WTC11 (cell line): ENCODE data around the gene ACAT2. TPM values are rescaled to one million over a fixed set of nuclear protein-coding genes. Genes with fewer than 3 reads are reported as not detected.

Experiments used
- ATAC-seq: fragments of 200-7000 bp; cut with Tn5 transposase; 2 replicates; pipeline ENCODE4 v1.10.0; 2021; ENCODE audit warnings: mild to moderate bottlenecking, moderate library complexity
- CTCF ChIA-PET: fragments of 300-600 bp; sonication (Branson Sonifier 250); formaldehyde crosslinking; loops from one replicate; lab custom pipeline; 2021; ENCODE audit warnings: antibody characterized with exemption; lab: Charles Lee
- POLR2A ChIA-PET: fragments of 350-600 bp; sonication (Branson Sonifier 250); formaldehyde crosslinking; loops from one replicate; lab custom pipeline; 2021; ENCODE audit warnings: antibody characterized with exemption; lab: Charles Lee
- DNase-seq: peaks from one replicate; pipeline ENCODE4 v3.0.0; 2021; ENCODE audit warnings: low spot score
- H3K27ac Mint-ChIP-seq: 2 replicates; pipeline ENCODE4 v1.8.0; 2021; ENCODE audit warnings: mixed read lengths
- H3K27me3 Mint-ChIP-seq: 2 replicates; pipeline ENCODE4 v1.8.0; 2021; ENCODE audit warnings: low read depth, mild to moderate bottlenecking, moderate library complexity, mixed read lengths
- H3K36me3 Mint-ChIP-seq: 2 replicates; pipeline ENCODE4 v1.8.0; 2021; ENCODE audit warnings: mixed read lengths
- H3K4me1 Mint-ChIP-seq: 2 replicates; pipeline ENCODE4 v1.8.0; 2022; ENCODE audit warnings: mixed read lengths
- H3K4me3 Mint-ChIP-seq: 2 replicates; pipeline ENCODE4 v1.8.0; 2021; ENCODE audit warnings: mild to moderate bottlenecking, moderate library complexity, mixed read lengths
- H3K9me3 Mint-ChIP-seq: 2 replicates; pipeline ENCODE4 v1.8.0; 2021; ENCODE audit warnings: mixed read lengths
- ATF2 ChIP-seq: sonication (generic); formaldehyde crosslinking; IDR thresholded peaks from 2 replicates; pipeline ENCODE4 v1.8.1; 2022; ENCODE audit warnings: low read depth, missing genetic modification reagents, borderline replicate concordance
- CDX4 ChIP-seq: fragments of 250-450 bp; sonication (Bioruptor Pico); IDR thresholded peaks from 2 replicates; pipeline ENCODE4 v1.9.0; 2021; ENCODE audit warnings: moderate library complexity, mild to moderate bottlenecking, inconsistent platforms, borderline replicate concordance
- CREB1 ChIP-seq: sonication (generic); formaldehyde crosslinking; IDR thresholded peaks from 2 replicates; pipeline ENCODE4 v1.8.0; 2023; ENCODE audit warnings: mild to moderate bottlenecking, missing genetic modification reagents
- CTCF ChIP-seq: fragments of 200-600 bp; IDR thresholded peaks from 2 replicates; pipeline ENCODE4 v1.8.0; 2022; ENCODE audit warnings: antibody characterized with exemption
- MXD4 ChIP-seq: fragments of 250-450 bp; sonication (Bioruptor Pico); IDR thresholded peaks from 2 replicates; pipeline ENCODE4 v1.8.0; 2021; ENCODE audit warnings: mild to moderate bottlenecking, moderate library complexity, borderline replicate concordance
- PRDM15 ChIP-seq: sonication (generic); formaldehyde crosslinking; IDR thresholded peaks from 2 replicates; pipeline ENCODE4 v1.8.0; 2022; ENCODE audit warnings: missing genetic modification reagents
- RELA ChIP-seq: sonication (generic); formaldehyde crosslinking; IDR thresholded peaks from 2 replicates; pipeline ENCODE4 v1.8.1; 2022; ENCODE audit warnings: missing genetic modification reagents, mild to moderate bottlenecking, borderline replicate concordance
- SMAD4 ChIP-seq: sonication (generic); formaldehyde crosslinking; IDR thresholded peaks from 2 replicates; pipeline ENCODE4 v1.8.0; 2022; ENCODE audit warnings: mild to moderate bottlenecking, missing genetic modification reagents
- SOX15 ChIP-seq: fragments of 250-450 bp; sonication (Bioruptor Pico); IDR thresholded peaks from 2 replicates; pipeline ENCODE4 v1.9.0; 2021; ENCODE audit warnings: mild to moderate bottlenecking
- ZNF425 ChIP-seq: fragments of 250-450 bp; sonication (Bioruptor Pico); conservative IDR thresholded peaks from 2 replicates; pipeline ENCODE4 v1.9.0; 2021; ENCODE audit warnings: mild to moderate bottlenecking
- total RNA-seq: library from RNA; stranded (reverse); gene quantifications from 3 replicates; pipeline ENCODE4 v1.2.3, GENCODE V29; 2021
- TF ChIP-seq, protein P1 (sequence below): fragments of 250-450 bp; sonication (Bioruptor Pico); IDR thresholded peaks from 2 replicates; pipeline ENCODE4 v1.9.0; 2021; ENCODE audit warnings: mild to moderate bottlenecking
- TF ChIP-seq, protein P2 (sequence below): sonication (generic); formaldehyde crosslinking; conservative IDR thresholded peaks from 2 replicates; pipeline ENCODE4 v1.8.1; 2022; ENCODE audit warnings: mild to moderate bottlenecking, missing genetic modification reagents
- TF ChIP-seq, protein P3 (sequence below): fragments of 250-450 bp; sonication (Bioruptor Pico); IDR thresholded peaks from 2 replicates; pipeline ENCODE4 v1.9.0; 2021; ENCODE audit warnings: mild to moderate bottlenecking, borderline replicate concordance
- TF ChIP-seq, protein P4 (sequence below): fragments of 250-450 bp; sonication (Bioruptor Pico); IDR thresholded peaks from 2 replicates; pipeline ENCODE4 v1.9.0; 2021; ENCODE audit warnings: mild to moderate bottlenecking
- TF ChIP-seq, protein P5 (sequence below): sonication (generic); formaldehyde crosslinking; IDR thresholded peaks from 2 replicates; pipeline ENCODE4 v1.8.1; 2023; ENCODE audit warnings: mild to moderate bottlenecking, missing genetic modification reagents, moderate library complexity

The ACAT2 gene
- total RNA-seq, 1 experiment from 2014 or later = 138 TPM

GRCh38 chr6:159766906-159767305, 5.1 kb downstream of the ACAT2 start (continued):
- TF ChIP-seq ZNF425 (CRISPR knock-in tag) = no peak
- TF ChIP-seq, all 79 proteins: peak for 0

DNA sequence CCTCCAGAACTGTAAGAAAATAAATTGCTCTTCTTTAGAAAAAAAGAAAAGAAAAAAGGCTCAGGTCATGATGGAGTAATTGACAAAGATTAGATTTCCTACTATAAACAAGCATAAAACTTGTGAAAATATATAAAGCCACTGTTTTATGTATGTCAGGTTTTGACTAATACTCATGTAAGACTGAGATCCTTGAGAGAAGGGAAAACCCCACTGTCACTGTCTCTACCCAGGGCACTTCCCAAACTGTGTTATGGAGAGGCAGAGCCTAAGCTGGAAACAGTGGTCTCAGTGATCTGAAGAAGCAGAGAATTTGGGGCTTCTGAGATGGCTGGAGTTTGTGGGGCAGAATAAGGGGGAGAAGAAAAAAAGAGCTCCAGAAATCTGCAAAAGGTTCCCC, 7.6 kb downstream of the ACAT2 start:
- ChIA-PET POLR2A (no interaction called here), CTCF (no interaction called here)
- Mint-ChIP-seq H3K4me3 (no peak overlapping the region), H3K27ac (no peak overlapping the region), H3K4me1 (0 out of 2 replicates have a peak, but pooled peaks cover 2% of the 10 kb centered on the region), H3K9me3 (peaks cover 6% of the 10 kb centered on the region), H3K36me3 (peaks cover 84% of the 10 kb centered on the region), H3K27me3 (no peaks in the 10 kb centered on the region)
- no peak for ATAC-seq
- no peak for DNase-seq
- TF ChIP-seq, protein P1, sequence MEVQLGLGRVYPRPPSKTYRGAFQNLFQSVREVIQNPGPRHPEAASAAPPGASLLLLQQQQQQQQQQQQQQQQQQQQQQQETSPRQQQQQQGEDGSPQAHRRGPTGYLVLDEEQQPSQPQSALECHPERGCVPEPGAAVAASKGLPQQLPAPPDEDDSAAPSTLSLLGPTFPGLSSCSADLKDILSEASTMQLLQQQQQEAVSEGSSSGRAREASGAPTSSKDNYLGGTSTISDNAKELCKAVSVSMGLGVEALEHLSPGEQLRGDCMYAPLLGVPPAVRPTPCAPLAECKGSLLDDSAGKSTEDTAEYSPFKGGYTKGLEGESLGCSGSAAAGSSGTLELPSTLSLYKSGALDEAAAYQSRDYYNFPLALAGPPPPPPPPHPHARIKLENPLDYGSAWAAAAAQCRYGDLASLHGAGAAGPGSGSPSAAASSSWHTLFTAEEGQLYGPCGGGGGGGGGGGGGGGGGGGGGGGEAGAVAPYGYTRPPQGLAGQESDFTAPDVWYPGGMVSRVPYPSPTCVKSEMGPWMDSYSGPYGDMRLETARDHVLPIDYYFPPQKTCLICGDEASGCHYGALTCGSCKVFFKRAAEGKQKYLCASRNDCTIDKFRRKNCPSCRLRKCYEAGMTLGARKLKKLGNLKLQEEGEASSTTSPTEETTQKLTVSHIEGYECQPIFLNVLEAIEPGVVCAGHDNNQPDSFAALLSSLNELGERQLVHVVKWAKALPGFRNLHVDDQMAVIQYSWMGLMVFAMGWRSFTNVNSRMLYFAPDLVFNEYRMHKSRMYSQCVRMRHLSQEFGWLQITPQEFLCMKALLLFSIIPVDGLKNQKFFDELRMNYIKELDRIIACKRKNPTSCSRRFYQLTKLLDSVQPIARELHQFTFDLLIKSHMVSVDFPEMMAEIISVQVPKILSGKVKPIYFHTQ (CRISPR knock-in tag) = no peak
- TF ChIP-seq MXD4 (no peak), RELA (CRISPR knock-in tag) (no peak), PRDM15 (no peak), ATF2 (CRISPR knock-in tag) (no peak), SMAD4 (CRISPR knock-in tag) (no peak), CREB1 (CRISPR knock-in tag) (no peak), CTCF (no peak), CDX4 (CRISPR knock-in tag) (no peak), SOX15 (CRISPR knock-in tag) (no peak)
- TF ChIP-seq, protein P2, sequence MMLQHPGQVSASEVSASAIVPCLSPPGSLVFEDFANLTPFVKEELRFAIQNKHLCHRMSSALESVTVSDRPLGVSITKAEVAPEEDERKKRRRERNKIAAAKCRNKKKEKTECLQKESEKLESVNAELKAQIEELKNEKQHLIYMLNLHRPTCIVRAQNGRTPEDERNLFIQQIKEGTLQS (CRISPR knock-in tag) = no peak
- TF ChIP-seq, protein P3, sequence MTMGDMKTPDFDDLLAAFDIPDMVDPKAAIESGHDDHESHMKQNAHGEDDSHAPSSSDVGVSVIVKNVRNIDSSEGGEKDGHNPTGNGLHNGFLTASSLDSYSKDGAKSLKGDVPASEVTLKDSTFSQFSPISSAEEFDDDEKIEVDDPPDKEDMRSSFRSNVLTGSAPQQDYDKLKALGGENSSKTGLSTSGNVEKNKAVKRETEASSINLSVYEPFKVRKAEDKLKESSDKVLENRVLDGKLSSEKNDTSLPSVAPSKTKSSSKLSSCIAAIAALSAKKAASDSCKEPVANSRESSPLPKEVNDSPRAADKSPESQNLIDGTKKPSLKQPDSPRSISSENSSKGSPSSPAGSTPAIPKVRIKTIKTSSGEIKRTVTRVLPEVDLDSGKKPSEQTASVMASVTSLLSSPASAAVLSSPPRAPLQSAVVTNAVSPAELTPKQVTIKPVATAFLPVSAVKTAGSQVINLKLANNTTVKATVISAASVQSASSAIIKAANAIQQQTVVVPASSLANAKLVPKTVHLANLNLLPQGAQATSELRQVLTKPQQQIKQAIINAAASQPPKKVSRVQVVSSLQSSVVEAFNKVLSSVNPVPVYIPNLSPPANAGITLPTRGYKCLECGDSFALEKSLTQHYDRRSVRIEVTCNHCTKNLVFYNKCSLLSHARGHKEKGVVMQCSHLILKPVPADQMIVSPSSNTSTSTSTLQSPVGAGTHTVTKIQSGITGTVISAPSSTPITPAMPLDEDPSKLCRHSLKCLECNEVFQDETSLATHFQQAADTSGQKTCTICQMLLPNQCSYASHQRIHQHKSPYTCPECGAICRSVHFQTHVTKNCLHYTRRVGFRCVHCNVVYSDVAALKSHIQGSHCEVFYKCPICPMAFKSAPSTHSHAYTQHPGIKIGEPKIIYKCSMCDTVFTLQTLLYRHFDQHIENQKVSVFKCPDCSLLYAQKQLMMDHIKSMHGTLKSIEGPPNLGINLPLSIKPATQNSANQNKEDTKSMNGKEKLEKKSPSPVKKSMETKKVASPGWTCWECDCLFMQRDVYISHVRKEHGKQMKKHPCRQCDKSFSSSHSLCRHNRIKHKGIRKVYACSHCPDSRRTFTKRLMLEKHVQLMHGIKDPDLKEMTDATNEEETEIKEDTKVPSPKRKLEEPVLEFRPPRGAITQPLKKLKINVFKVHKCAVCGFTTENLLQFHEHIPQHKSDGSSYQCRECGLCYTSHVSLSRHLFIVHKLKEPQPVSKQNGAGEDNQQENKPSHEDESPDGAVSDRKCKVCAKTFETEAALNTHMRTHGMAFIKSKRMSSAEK = no peak
- TF ChIP-seq, protein P4, sequence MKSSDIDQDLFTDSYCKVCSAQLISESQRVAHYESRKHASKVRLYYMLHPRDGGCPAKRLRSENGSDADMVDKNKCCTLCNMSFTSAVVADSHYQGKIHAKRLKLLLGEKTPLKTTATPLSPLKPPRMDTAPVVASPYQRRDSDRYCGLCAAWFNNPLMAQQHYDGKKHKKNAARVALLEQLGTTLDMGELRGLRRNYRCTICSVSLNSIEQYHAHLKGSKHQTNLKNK (CRISPR knock-in tag) = no peak
- TF ChIP-seq, protein P5, sequence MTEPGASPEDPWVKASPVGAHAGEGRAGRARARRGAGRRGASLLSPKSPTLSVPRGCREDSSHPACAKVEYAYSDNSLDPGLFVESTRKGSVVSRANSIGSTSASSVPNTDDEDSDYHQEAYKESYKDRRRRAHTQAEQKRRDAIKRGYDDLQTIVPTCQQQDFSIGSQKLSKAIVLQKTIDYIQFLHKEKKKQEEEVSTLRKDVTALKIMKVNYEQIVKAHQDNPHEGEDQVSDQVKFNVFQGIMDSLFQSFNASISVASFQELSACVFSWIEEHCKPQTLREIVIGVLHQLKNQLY (CRISPR knock-in tag) = no peak
